ENCODE data around the gene KCNQ1OT1.
A peak's percentile ranks its signal among the peaks of the same experiment; 100 is the strongest.

KCNQ1OT1 gene

GRCh38 chr11:2678396-2678795, 21.4 kb downstream of the KCNQ1OT1 start:
- Histone ChIP-seq H3K36me3 (no peaks in the 10 kb centered on the region), H3K9me3 (no peaks in the 10 kb centered on the region), H3K27ac (no peak overlapping the region), H3K4me3 (no peak overlapping the region), H3K27me3 (no peaks in the 10 kb centered on the region), H3K4me1 (peaks cover 0 to 11% (median 0%) of the 10 kb centered on the region in 4 donors)
- no peak for TF ChIP-seq CTCF (IDR thresholded peaks at IDR 0.05)
- no peak for DNase-seq
- intact Hi-C loops (cut with DNase I; ENCODE audit: low total_unique reads), result no loop called here

GRCh38 chr11:2677127-2677526, 22.7 kb downstream of the KCNQ1OT1 start:
- no peak overlapping the region for H3K27ac ChIP-seq
- no peak overlapping the region for H3K4me3 ChIP-seq
- H3K36me3 ChIP-seq, result no peaks in the 10 kb centered on the region
- H3K9me3 ChIP-seq, result no peaks in the 10 kb centered on the region
- no peak for DNase-seq
- intact Hi-C loops (cut with DNase I; ENCODE audit: low total_unique reads), result no loop called here
- peaks cover 0 to 11% (median 0%) of the 10 kb centered on the region in 4 donors for H3K4me1 ChIP-seq
- TF ChIP-seq CTCF (IDR thresholded peaks at IDR 0.05), result no peak
- H3K27me3 ChIP-seq, result no peaks in the 10 kb centered on the region

GRCh38 chr11:2675540-2675939, 24.3 kb downstream of the KCNQ1OT1 start:
- intact Hi-C loops (cut with DNase I; ENCODE audit: low total_unique reads), result no loop called here
- DNase-seq, result peak in 1 of 2 donors; percentile 2
- no peak overlapping the region for H3K4me3 ChIP-seq
- no peaks in the 10 kb centered on the region for H3K36me3 ChIP-seq
- peaks cover 0 to 11% (median 0%) of the 10 kb centered on the region in 4 donors for H3K4me1 ChIP-seq
- no peaks in the 10 kb centered on the region for H3K27me3 ChIP-seq
- H3K9me3 ChIP-seq, result no peaks in the 10 kb centered on the region
- no peak for TF ChIP-seq CTCF (IDR thresholded peaks at IDR 0.05)
- no peak overlapping the region for H3K27ac ChIP-seq

- intact Hi-C loops (cut with DNase I; ENCODE audit: low total_unique reads), result no loop called here
- DNase-seq, result peak; percentile 15 to 46
These were observed 25.1 kb downstream of the KCNQ1OT1 start for GRCh38 chr11:2674658-2675131.

GRCh38 chr11:2673871-2674471, 25.8 kb downstream of the KCNQ1OT1 start:
- no peak for TF ChIP-seq CTCF (IDR thresholded peaks at IDR 0.05)
- Histone ChIP-seq H3K36me3 (no peaks in the 10 kb centered on the region), H3K4me1 (peaks cover 0 to 11% (median 0%) of the 10 kb centered on the region in 4 donors), H3K27ac (no peak overlapping the region), H3K27me3 (no peaks in the 10 kb centered on the region), H3K9me3 (no peaks in the 10 kb centered on the region), H3K4me3 (no peak overlapping the region)
- peak; percentile 13 to 28 for DNase-seq
- intact Hi-C loops (cut with DNase I; ENCODE audit: low total_unique reads), result no loop called here

More at GRCh38 chr11:2674658-2675131, 25.1 kb downstream of the KCNQ1OT1 start:
- Histone ChIP-seq H3K27me3 (no peaks in the 10 kb centered on the region), H3K4me3 (no peak overlapping the region), H3K36me3 (no peaks in the 10 kb centered on the region), H3K9me3 (no peaks in the 10 kb centered on the region), H3K4me1 (peaks cover 0 to 11% (median 0%) of the 10 kb centered on the region in 4 donors), H3K27ac (no peak overlapping the region)
- no peak for TF ChIP-seq CTCF (IDR thresholded peaks at IDR 0.05)
